Osteocyte (in vitro differentiated cells): Measurements from ENCODE around the gene GPC5. TPM values are rescaled to one million over a fixed set of nuclear protein-coding genes. Genes with fewer than 3 reads are reported as not detected.

ENCODE experiments used
- DNase-seq: peaks from one replicate; pipeline ENCODE4 v3.0.0; 2021; ENCODE audit warnings: mixed read lengths; ENCODE audit not compliant: unreplicated experiment; ENCODE audit errors: extremely low spot score
- H3K27ac Mint-ChIP-seq: one replicate; pipeline ENCODE4 v1.8.0; 2021; ENCODE audit warnings: mild to moderate bottlenecking, mixed read lengths; ENCODE audit not compliant: unreplicated experiment
- H3K27me3 Mint-ChIP-seq: one replicate; pipeline ENCODE4 v1.8.0; 2021; ENCODE audit warnings: mixed read lengths; ENCODE audit not compliant: unreplicated experiment
- H3K36me3 Mint-ChIP-seq: one replicate; pipeline ENCODE4 v1.8.0; 2021; ENCODE audit warnings: mixed read lengths; ENCODE audit not compliant: unreplicated experiment
- H3K4me1 Mint-ChIP-seq: one replicate; pipeline ENCODE4 v1.8.0; 2021; ENCODE audit warnings: mixed read lengths; ENCODE audit not compliant: unreplicated experiment
- H3K4me3 Mint-ChIP-seq: one replicate; pipeline ENCODE4 v1.8.0; 2021; ENCODE audit warnings: mild to moderate bottlenecking, moderate library complexity, mixed read lengths; ENCODE audit not compliant: unreplicated experiment
- H3K9me3 Mint-ChIP-seq: one replicate; pipeline ENCODE4 v1.8.0; 2021; ENCODE audit warnings: mixed read lengths; ENCODE audit not compliant: unreplicated experiment
- CTCF ChIP-seq: fragments of 200-600 bp; sonication (generic); IDR thresholded peaks from 2 replicates; pipeline ENCODE4 v1.5.0; 2021; ENCODE audit warnings: antibody characterized with exemption, mild to moderate bottlenecking, moderate library complexity
- total RNA-seq: library from RNA; stranded (reverse); gene quantifications from 2 replicates; pipeline ENCODE4 v1.2.1, GENCODE V29; 2021

The GPC5 gene
- total RNA-seq, 1 donor from 2014 or later, result 12.9 TPM

- no peak overlapping the region for H3K27ac Mint-ChIP-seq
- peak; percentile 31 for TF ChIP-seq CTCF
- H3K4me1 Mint-ChIP-seq, result peaks cover 26% of the 10 kb centered on the region
- no peak overlapping the region for H3K4me3 Mint-ChIP-seq
- H3K36me3 Mint-ChIP-seq, result no peaks in the 10 kb centered on the region
- no peaks in the 10 kb centered on the region for H3K27me3 Mint-ChIP-seq
- H3K9me3 Mint-ChIP-seq, result peaks cover 3% of the 10 kb centered on the region
- DNase-seq, result no peak
Measured at GRCh38 chr13:91576590-91576989, 178.2 kb downstream of the GPC5 start.

GRCh38 chr13:91579320-91579719 is 180.9 kb downstream of the GPC5 start:
- Mint-ChIP-seq H3K4me3 (no peak overlapping the region), H3K27ac (no peak overlapping the region), H3K27me3 (no peaks in the 10 kb centered on the region), H3K4me1 (peaks cover 9% of the 10 kb centered on the region), H3K9me3 (peaks cover 3% of the 10 kb centered on the region), H3K36me3 (no peaks in the 10 kb centered on the region)
- no peak for DNase-seq
- TF ChIP-seq CTCF, result no peak

GRCh38 chr13:91580749-91581148 is 182.3 kb downstream of the GPC5 start:
- H3K4me1 Mint-ChIP-seq, result no peaks in the 10 kb centered on the region
- no peak for DNase-seq
- H3K4me3 Mint-ChIP-seq, result no peak overlapping the region
- TF ChIP-seq CTCF, result no peak
- H3K9me3 Mint-ChIP-seq, result peaks cover 3% of the 10 kb centered on the region
- no peaks in the 10 kb centered on the region for H3K27me3 Mint-ChIP-seq
- H3K36me3 Mint-ChIP-seq, result no peaks in the 10 kb centered on the region
- H3K27ac Mint-ChIP-seq, result no peak overlapping the region

GRCh38 chr13:91586609-91587008 is 188.2 kb downstream of the GPC5 start:
- DNase-seq, result no peak
- H3K27me3 Mint-ChIP-seq, result no peaks in the 10 kb centered on the region
- no peak overlapping the region for H3K27ac Mint-ChIP-seq
- H3K4me3 Mint-ChIP-seq, result no peak overlapping the region
- H3K9me3 Mint-ChIP-seq, result peaks cover 6% of the 10 kb centered on the region
- H3K36me3 Mint-ChIP-seq, result peaks cover 2% of the 10 kb centered on the region
- H3K4me1 Mint-ChIP-seq, result peaks cover 5% of the 10 kb centered on the region
- no peak for TF ChIP-seq CTCF

- TF ChIP-seq CTCF, result no peak
- H3K27me3 Mint-ChIP-seq, result no peaks in the 10 kb centered on the region
- H3K27ac Mint-ChIP-seq, result no peak overlapping the region
- peaks cover 8% of the 10 kb centered on the region for H3K4me1 Mint-ChIP-seq
- H3K9me3 Mint-ChIP-seq, result peaks cover 9% of the 10 kb centered on the region
- no peak for DNase-seq
- H3K4me3 Mint-ChIP-seq, result no peak overlapping the region
- H3K36me3 Mint-ChIP-seq, result peaks cover 2% of the 10 kb centered on the region
Measured at GRCh38 chr13:91588541-91588940, 190.1 kb downstream of the GPC5 start.
